ENCODE results near the gene TMEM86A. TPM values are rescaled to one million over a fixed set of nuclear protein-coding genes. Genes with fewer than 3 reads are reported as not detected.
A peak's percentile ranks its signal among the peaks of the same experiment; 100 is the strongest.

TMEM86A gene
- total and polyA plus RNA-seq, 2 donors (not counting 1 experiment from before 2014, with no cell fraction given): 0.16 to 0.83 TPM

DNA sequence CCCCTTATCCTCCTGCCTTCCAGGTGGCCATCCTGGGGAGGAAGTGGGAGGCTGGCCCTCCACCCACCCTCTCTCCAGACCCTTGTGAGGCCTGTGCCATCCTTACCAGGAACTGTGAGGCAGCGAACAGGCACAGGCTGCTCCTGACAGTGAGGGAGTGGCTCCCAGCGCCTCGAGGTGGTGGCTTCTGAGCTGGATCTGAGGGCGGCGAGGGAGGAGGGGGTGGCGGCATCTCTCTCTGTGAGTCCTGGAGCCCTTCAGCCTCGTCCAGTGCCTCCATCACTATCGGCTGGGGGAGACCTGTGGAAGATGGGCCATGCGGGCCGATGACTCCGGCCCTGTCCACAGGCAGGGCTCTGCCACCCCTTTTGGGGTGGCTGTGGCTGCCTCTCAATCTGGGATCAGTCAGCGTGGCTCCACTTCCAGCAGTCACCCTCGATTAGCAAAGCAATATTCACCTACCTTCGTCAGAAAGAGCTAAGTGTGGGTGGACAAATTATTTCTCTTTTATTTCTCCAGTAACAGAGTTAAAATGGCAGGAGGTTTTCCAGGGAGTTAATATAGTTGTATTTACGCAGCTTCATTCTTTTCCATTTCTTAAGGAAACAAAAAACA lies 45.4 kb downstream of the TMEM86A start:
- TF ChIP-seq, protein P1, sequence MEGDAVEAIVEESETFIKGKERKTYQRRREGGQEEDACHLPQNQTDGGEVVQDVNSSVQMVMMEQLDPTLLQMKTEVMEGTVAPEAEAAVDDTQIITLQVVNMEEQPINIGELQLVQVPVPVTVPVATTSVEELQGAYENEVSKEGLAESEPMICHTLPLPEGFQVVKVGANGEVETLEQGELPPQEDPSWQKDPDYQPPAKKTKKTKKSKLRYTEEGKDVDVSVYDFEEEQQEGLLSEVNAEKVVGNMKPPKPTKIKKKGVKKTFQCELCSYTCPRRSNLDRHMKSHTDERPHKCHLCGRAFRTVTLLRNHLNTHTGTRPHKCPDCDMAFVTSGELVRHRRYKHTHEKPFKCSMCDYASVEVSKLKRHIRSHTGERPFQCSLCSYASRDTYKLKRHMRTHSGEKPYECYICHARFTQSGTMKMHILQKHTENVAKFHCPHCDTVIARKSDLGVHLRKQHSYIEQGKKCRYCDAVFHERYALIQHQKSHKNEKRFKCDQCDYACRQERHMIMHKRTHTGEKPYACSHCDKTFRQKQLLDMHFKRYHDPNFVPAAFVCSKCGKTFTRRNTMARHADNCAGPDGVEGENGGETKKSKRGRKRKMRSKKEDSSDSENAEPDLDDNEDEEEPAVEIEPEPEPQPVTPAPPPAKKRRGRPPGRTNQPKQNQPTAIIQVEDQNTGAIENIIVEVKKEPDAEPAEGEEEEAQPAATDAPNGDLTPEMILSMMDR (conservative IDR thresholded peaks at IDR 0.05 in 1 of 2, IDR thresholded peaks at IDR 0.05 in 1 of 2; ENCODE audit: low read depth in 1 of 2, low read length in 2 of 2): no peak
- TF ChIP-seq EZH2 (IDR thresholded peaks at IDR 0.05; ENCODE audit: low read length, missing control alignments): no peak
- H2AFZ ChIP-seq (ENCODE audit: low read length): no peak overlapping the region

DNA sequence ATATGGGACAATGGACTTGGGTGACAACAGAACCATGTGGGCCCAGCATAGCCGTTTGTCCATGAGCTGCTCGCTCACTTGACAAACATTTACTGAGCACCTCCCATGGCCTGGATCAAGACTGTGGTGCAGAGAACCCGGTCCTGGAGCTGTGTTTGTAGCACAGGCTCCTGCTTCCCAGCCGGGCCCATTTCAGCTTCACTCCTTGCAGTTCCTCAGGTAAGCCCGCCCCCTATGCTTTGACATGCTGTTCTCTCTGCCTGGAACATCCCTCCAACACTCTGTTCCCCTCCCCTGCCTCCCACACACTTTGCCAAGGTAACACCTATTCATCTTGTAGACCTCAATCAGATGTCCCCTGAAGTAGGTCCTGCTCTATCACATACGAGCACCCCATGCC lies 46.7 kb downstream of the TMEM86A start:
- Histone ChIP-seq H2AFZ (ENCODE audit: low read length) (no peak overlapping the region), H3K27me3 (ENCODE audit: control insufficient read depth, insufficient read depth, low read length) (no peaks in the 10 kb centered on the region), H3K9me3 (ENCODE audit: control insufficient read depth, insufficient read depth, low read depth, low read length) (no peaks in the 10 kb centered on the region), H3K4me3 (replicated peaks in 1 of 4; ENCODE audit: control extremely low read depth in 1 of 4, insufficient read depth in 1 of 4, low read depth in 3 of 4, low read length in 4 of 4) (no peak overlapping the region), H3K36me3 (ENCODE audit: control insufficient read depth, insufficient read depth, low read length) (no peaks in the 10 kb centered on the region), H3K27ac (ENCODE audit: insufficient read depth, low read length) (no peak overlapping the region), H3K79me2 (ENCODE audit: control insufficient read depth, insufficient read depth, low read length) (no peaks in the 10 kb centered on the region), H3K4me1 (ENCODE audit: control insufficient read depth, extremely low read depth, insufficient read depth, low read length) (peaks cover 5% of the 10 kb centered on the region), H4K20me1 (ENCODE audit: control insufficient read depth, extremely low read depth, insufficient read depth, low read length) (no peaks in the 10 kb centered on the region), H3K9ac (ENCODE audit: insufficient read depth, low read length) (no peak overlapping the region), H3K4me2 (ENCODE audit: extremely low read depth, insufficient read depth, low read length) (no peak overlapping the region)
- DNase-seq (ENCODE audit: low read depth in 2 of 2): no peak
- TF ChIP-seq, protein P1 (conservative IDR thresholded peaks at IDR 0.05 in 1 of 2, IDR thresholded peaks at IDR 0.05 in 1 of 2; ENCODE audit: low read depth in 1 of 2, low read length in 2 of 2): no peak
- TF ChIP-seq EZH2 (IDR thresholded peaks at IDR 0.05; ENCODE audit: low read length, missing control alignments): no peak

More for the DNA sequence above, 45.4 kb downstream of the TMEM86A start:
- Histone ChIP-seq H3K27ac (ENCODE audit: insufficient read depth, low read length) (no peak overlapping the region), H3K4me2 (ENCODE audit: extremely low read depth, insufficient read depth, low read length) (no peak overlapping the region), H3K4me1 (ENCODE audit: control insufficient read depth, extremely low read depth, insufficient read depth, low read length) (no peaks in the 10 kb centered on the region), H3K9ac (ENCODE audit: insufficient read depth, low read length) (no peak overlapping the region), H3K36me3 (ENCODE audit: control insufficient read depth, insufficient read depth, low read length) (no peaks in the 10 kb centered on the region), H3K4me3 (replicated peaks in 1 of 4; ENCODE audit: control extremely low read depth in 1 of 4, insufficient read depth in 1 of 4, low read depth in 3 of 4, low read length in 4 of 4) (no peak overlapping the region), H3K9me3 (ENCODE audit: control insufficient read depth, insufficient read depth, low read depth, low read length) (no peaks in the 10 kb centered on the region), H3K27me3 (ENCODE audit: control insufficient read depth, insufficient read depth, low read length) (no peaks in the 10 kb centered on the region), H4K20me1 (ENCODE audit: control insufficient read depth, extremely low read depth, insufficient read depth, low read length) (no peaks in the 10 kb centered on the region), H3K79me2 (ENCODE audit: control insufficient read depth, insufficient read depth, low read length) (no peaks in the 10 kb centered on the region)
- no peak for DNase-seq (ENCODE audit: low read depth in 2 of 2)

DNA sequence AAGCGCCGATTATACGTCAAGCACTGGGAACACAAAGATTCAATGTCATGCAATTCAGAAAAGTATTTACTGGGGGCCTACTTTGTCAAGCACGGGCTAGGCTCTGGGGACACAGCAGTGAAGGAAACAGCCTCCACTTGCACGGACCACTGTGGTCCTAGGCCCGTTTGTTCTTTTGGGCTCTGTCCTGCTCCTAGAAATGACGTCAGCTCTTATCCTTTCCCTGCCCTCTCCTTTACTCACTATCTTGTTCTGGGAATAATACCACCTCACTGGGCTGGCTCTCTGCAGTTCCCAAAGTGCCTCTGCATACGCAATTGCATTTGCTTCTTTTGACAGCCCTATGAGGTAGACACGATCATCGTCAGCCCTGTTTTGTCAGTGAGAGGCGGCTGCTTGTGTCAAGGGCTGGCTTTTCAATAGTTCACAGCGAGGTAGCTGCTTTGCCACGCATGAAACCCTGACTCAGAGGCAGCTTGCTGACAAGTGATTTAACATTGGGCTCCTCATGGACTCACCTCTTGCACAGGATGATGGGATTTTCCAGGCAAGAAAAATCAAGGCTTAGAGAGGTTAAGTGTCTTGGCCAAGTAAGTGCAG lies 50.3 kb downstream of the TMEM86A start:
- DNase-seq (ENCODE audit: low read depth in 2 of 2): peak in 1 of 2 donors; percentile 65
- Histone ChIP-seq H3K79me2 (ENCODE audit: control insufficient read depth, insufficient read depth, low read length) (no peaks in the 10 kb centered on the region), H3K4me3 (replicated peaks in 1 of 4; ENCODE audit: control extremely low read depth in 1 of 4, insufficient read depth in 1 of 4, low read depth in 3 of 4, low read length in 4 of 4) (no peak overlapping the region), H4K20me1 (ENCODE audit: control insufficient read depth, extremely low read depth, insufficient read depth, low read length) (no peaks in the 10 kb centered on the region), H3K9me3 (ENCODE audit: control insufficient read depth, insufficient read depth, low read depth, low read length) (no peaks in the 10 kb centered on the region), H3K27ac (ENCODE audit: insufficient read depth, low read length) (no peak overlapping the region), H3K36me3 (ENCODE audit: control insufficient read depth, insufficient read depth, low read length) (no peaks in the 10 kb centered on the region), H2AFZ (ENCODE audit: low read length) (no peak overlapping the region), H3K9ac (ENCODE audit: insufficient read depth, low read length) (no peak overlapping the region), H3K4me2 (ENCODE audit: extremely low read depth, insufficient read depth, low read length) (no peak overlapping the region), H3K27me3 (ENCODE audit: control insufficient read depth, insufficient read depth, low read length) (no peaks in the 10 kb centered on the region), H3K4me1 (ENCODE audit: control insufficient read depth, extremely low read depth, insufficient read depth, low read length) (peaks cover 5% of the 10 kb centered on the region)
- TF ChIP-seq EZH2 (IDR thresholded peaks at IDR 0.05; ENCODE audit: low read length, missing control alignments): no peak
- TF ChIP-seq, protein P1 (conservative IDR thresholded peaks at IDR 0.05 in 1 of 2, IDR thresholded peaks at IDR 0.05 in 1 of 2; ENCODE audit: low read depth in 1 of 2, low read length in 2 of 2): no peak

All from fibroblast of lung (primary cell).